GM21619 (cell line): Measurements from ENCODE around the gene GRAMD4.

Experiments
- ATAC-seq: cut with Tn5 transposase; IDR thresholded peaks from one replicate; pipeline ENCODE4 v1.9.1; 2021; ENCODE audit not compliant: unreplicated experiment

GRAMD4 gene

GRCh38 chr22:46596032-46596441, 24.1 kb upstream of the GRAMD4 start:
- no peak for ATAC-seq

GRCh38 chr22:46596819-46597218, 23.4 kb upstream of the GRAMD4 start:
- no peak for ATAC-seq

- no peak for ATAC-seq
These were observed 22.0 kb upstream of the GRAMD4 start for GRCh38 chr22:46598224-46598623.

GRCh38 chr22:46598737-46599424, 21.3 kb upstream of the GRAMD4 start:
- no peak for ATAC-seq

- ATAC-seq, result no peak
These were observed 19.9 kb upstream of the GRAMD4 start for GRCh38 chr22:46600273-46600796.

GRCh38 chr22:46602025-46602424, 18.2 kb upstream of the GRAMD4 start:
- no peak for ATAC-seq

- no peak for ATAC-seq
These were observed 15.9 kb upstream of the GRAMD4 start for GRCh38 chr22:46604306-46604690.

GRCh38 chr22:46605117-46605516, 15.1 kb upstream of the GRAMD4 start:
- ATAC-seq, result no peak

- no peak for ATAC-seq
These were observed 13.3 kb upstream of the GRAMD4 start for GRCh38 chr22:46606886-46607285.

- ATAC-seq, result no peak
These were observed 12.6 kb upstream of the GRAMD4 start for GRCh38 chr22:46607483-46608114.

- no peak for ATAC-seq
These were observed 11.0 kb upstream of the GRAMD4 start for GRCh38 chr22:46609175-46609690.

GRCh38 chr22:46609724-46610201, 10.4 kb upstream of the GRAMD4 start:
- no peak for ATAC-seq

GRCh38 chr22:46610356-46610755, 9.8 kb upstream of the GRAMD4 start:
- ATAC-seq, result no peak

GRCh38 chr22:46611189-46611588, 9.0 kb upstream of the GRAMD4 start:
- ATAC-seq, result no peak

- ATAC-seq, result no peak
These were observed 7.8 kb upstream of the GRAMD4 start for GRCh38 chr22:46612341-46612903.

GRCh38 chr22:46612904-46613605, 7.1 kb upstream of the GRAMD4 start:
- no peak for ATAC-seq

GRCh38 chr22:46613606-46614021, 6.6 kb upstream of the GRAMD4 start:
- no peak for ATAC-seq

GRCh38 chr22:46614025-46614931, 5.9 kb upstream of the GRAMD4 start:
- ATAC-seq, result no peak

GRCh38 chr22:46617207-46617985, 2.8 kb upstream of the GRAMD4 start:
- no peak for ATAC-seq
